ENCODE measurements around the gene MINDY3. TPM values are rescaled to one million over a fixed set of nuclear protein-coding genes. Genes with fewer than 3 reads are reported as not detected.
A peak's percentile ranks its signal among the peaks of the same experiment; 100 is the strongest.

Gene MINDY3
- total RNA-seq, 2 donors from 2014 or later = 19.0 to 20.6 TPM

GRCh38 chr10:15787426-15787825, 72.9 kb downstream of the MINDY3 start:
- 92 to 95% methylated on average over 3 to 5 of the region's 5 CpGs for WGBS, 2 experiments (ENCODE audit: insufficient coverage in 1 of 2, insufficient read length in 1 of 2)
- no peaks in the 10 kb centered on the region for H3K27me3 Mint-ChIP-seq (ENCODE audit: insufficient read depth)

GRCh38 chr10:15784662-15785300, 75.5 kb downstream of the MINDY3 start:
- 91 to 99% methylated on average over 7 to 8 of the region's 8 CpGs for WGBS, 2 experiments (ENCODE audit: insufficient coverage in 1 of 2, insufficient read length in 1 of 2)
- H3K27me3 ChIP-seq (ENCODE audit: control insufficient read depth, insufficient read depth, low read length, poor library complexity, severe bottlenecking) = no peaks in the 10 kb centered on the region
- Mint-ChIP-seq H3K4me3 (no peak overlapping the region), H3K36me3 (ENCODE audit: low read depth) (peaks cover 16% of the 10 kb centered on the region), H3K27me3 (ENCODE audit: insufficient read depth) (no peaks in the 10 kb centered on the region), H3K4me1 (peaks cover 13% of the 10 kb centered on the region), H3K27ac (peak overlapping the region; percentile 12), H3K9me3 (no peaks in the 10 kb centered on the region)
- H3K4me3 ChIP-seq (ENCODE audit: low read length) = no peak overlapping the region
- peaks cover 5% of the 10 kb centered on the region for H3K4me1 ChIP-seq (ENCODE audit: control insufficient read depth, insufficient read depth, low read length)
- H3K9ac ChIP-seq (ENCODE audit: extremely low read depth, low read length, poor library complexity, severe bottlenecking) = no peak overlapping the region
- no peak overlapping the region for H3K27ac ChIP-seq (ENCODE audit: low read depth, low read length)
- DNase-seq = peak; percentile 47
- H3K9me3 ChIP-seq (ENCODE audit: control insufficient read depth, low read length) = no peaks in the 10 kb centered on the region
- peaks cover 47% of the 10 kb centered on the region for H3K36me3 ChIP-seq (ENCODE audit: control insufficient read depth, insufficient read depth, low read length)
- no peak for TF ChIP-seq CTCF (conservative IDR thresholded peaks at IDR 0.05)

More at GRCh38 chr10:15787426-15787825, 72.9 kb downstream of the MINDY3 start:
- H3K9ac ChIP-seq (ENCODE audit: extremely low read depth, low read length, poor library complexity, severe bottlenecking) = no peak overlapping the region
- Mint-ChIP-seq H3K9me3 (no peaks in the 10 kb centered on the region), H3K36me3 (ENCODE audit: low read depth) (peaks cover 12% of the 10 kb centered on the region), H3K27ac (no peak overlapping the region), H3K4me3 (no peak overlapping the region), H3K4me1 (peaks cover 21% of the 10 kb centered on the region)
- H3K27me3 ChIP-seq (ENCODE audit: control insufficient read depth, insufficient read depth, low read length, poor library complexity, severe bottlenecking) = no peaks in the 10 kb centered on the region
- H3K9me3 ChIP-seq (ENCODE audit: control insufficient read depth, low read length) = no peaks in the 10 kb centered on the region
- DNase-seq = no peak
- TF ChIP-seq CTCF (conservative IDR thresholded peaks at IDR 0.05) = no peak
- no peak overlapping the region for H3K4me3 ChIP-seq (ENCODE audit: low read length)
- peaks cover 29% of the 10 kb centered on the region for H3K36me3 ChIP-seq (ENCODE audit: control insufficient read depth, insufficient read depth, low read length)
- peaks cover 5% of the 10 kb centered on the region for H3K4me1 ChIP-seq (ENCODE audit: control insufficient read depth, insufficient read depth, low read length)
- H3K27ac ChIP-seq (ENCODE audit: low read depth, low read length) = no peak overlapping the region

GRCh38 chr10:15783941-15784636, 76.2 kb downstream of the MINDY3 start:
- H3K4me1 Mint-ChIP-seq = peaks cover 11% of the 10 kb centered on the region
- no peak overlapping the region for H3K9ac ChIP-seq (ENCODE audit: extremely low read depth, low read length, poor library complexity, severe bottlenecking)
- no peak overlapping the region for H3K4me3 ChIP-seq (ENCODE audit: low read length)
- H3K4me3 Mint-ChIP-seq = no peak overlapping the region
- no peak overlapping the region for H3K27ac ChIP-seq (ENCODE audit: low read depth, low read length)
- WGBS, 2 experiments (ENCODE audit: insufficient coverage in 1 of 2, insufficient read length in 1 of 2) = 89 to 96% methylated on average over 3 to 4 of the region's 5 CpGs
- no peaks in the 10 kb centered on the region for H3K27me3 ChIP-seq (ENCODE audit: control insufficient read depth, insufficient read depth, low read length, poor library complexity, severe bottlenecking)
- H3K36me3 ChIP-seq (ENCODE audit: control insufficient read depth, insufficient read depth, low read length) = peaks cover 50% of the 10 kb centered on the region
- no peak for DNase-seq
- H3K9me3 ChIP-seq (ENCODE audit: control insufficient read depth, low read length) = no peaks in the 10 kb centered on the region
- H3K4me1 ChIP-seq (ENCODE audit: control insufficient read depth, insufficient read depth, low read length) = peaks cover 5% of the 10 kb centered on the region
- no peak overlapping the region for H3K27ac Mint-ChIP-seq
- no peaks in the 10 kb centered on the region for H3K27me3 Mint-ChIP-seq (ENCODE audit: insufficient read depth)
- peaks cover 17% of the 10 kb centered on the region for H3K36me3 Mint-ChIP-seq (ENCODE audit: low read depth)
- no peaks in the 10 kb centered on the region for H3K9me3 Mint-ChIP-seq
- TF ChIP-seq CTCF (conservative IDR thresholded peaks at IDR 0.05) = no peak

All from endodermal cell (in vitro differentiated cells).